PC-9 (cell line): ENCODE measurements around the gene RHOB. TPM values are rescaled to one million over a fixed set of nuclear protein-coding genes. Genes with fewer than 3 reads are reported as not detected.

Experiments
- BruUV-seq: library from RNA; stranded (reverse); fragments of 400-500 nt; replicated peaks from 2 replicates; lab custom pipeline; 2021; lab: Mats Ljungman, UMichigan
- CTCF ChIA-PET: fragments of 300-600 bp; sonication (Branson Sonifier 250); formaldehyde crosslinking; loops from one replicate; lab custom pipeline; 2022; ENCODE audit warnings: antibody characterized with exemption; lab: Charles Lee
- POLR2A ChIA-PET: fragments of 300-600 bp; sonication (Branson Sonifier 250); formaldehyde crosslinking; loops from one replicate; lab custom pipeline; 2022; ENCODE audit warnings: antibody characterized with exemption; ENCODE audit not compliant: unreplicated experiment; lab: Charles Lee
- DNase-seq, 2 experiments: peaks; one replicate each; pipeline versions ENCODE4 v3.0.0 to v3.0.0-alpha.2; 2015 to 2022; ENCODE audit warnings: mixed read lengths in 1 of 2
- H2AFZ ChIP-seq: fragments of 200-600 bp; sonication (generic); 2 replicates; pipeline ENCODE4 v1.8.1; 2017; ENCODE audit warnings: antibody characterized with exemption
- H3F3A ChIP-seq: fragments of 200-600 bp; sonication (generic); 2 replicates; pipeline ENCODE4 v1.8.1; 2017; ENCODE audit warnings: antibody characterized with exemption, mild to moderate bottlenecking, low read depth; ENCODE audit not compliant: insufficient read depth
- H3K27ac ChIP-seq: fragments of 200-600 bp; sonication (generic); 2 replicates; pipeline ENCODE4 v1.6.1; 2016; ENCODE audit warnings: mixed run types
- H3K27me3 ChIP-seq: fragments of 200-600 bp; sonication (generic); 2 replicates; pipeline ENCODE4 v1.6.1; 2016; ENCODE audit warnings: low read depth, mixed run types; ENCODE audit not compliant: insufficient read depth
- H3K36me3 ChIP-seq: fragments of 200-600 bp; sonication (generic); 2 replicates; pipeline ENCODE4 v1.6.1; 2016; ENCODE audit warnings: low read depth, mixed run types
- H3K4me1 ChIP-seq: fragments of 200-600 bp; sonication (generic); replicated peaks from 2 replicates; pipeline ENCODE4 v1.6.1; 2016; ENCODE audit warnings: mixed run types; ENCODE audit not compliant: insufficient read depth
- H3K4me2 ChIP-seq: fragments of 200-600 bp; sonication (generic); 2 replicates; pipeline ENCODE4 v1.6.1; 2017; ENCODE audit warnings: mixed run types
- H3K4me3 ChIP-seq: fragments of 200-600 bp; sonication (generic); 2 replicates; pipeline ENCODE4 v1.6.1; 2016; ENCODE audit warnings: mixed run types
- H3K79me2 ChIP-seq: fragments of 200-600 bp; sonication (generic); 2 replicates; pipeline ENCODE4 v1.6.1; 2017; ENCODE audit warnings: low read depth, mixed run types
- H3K9me2 ChIP-seq: fragments of 200-600 bp; sonication (generic); 2 replicates; pipeline ENCODE4 v1.8.1; 2017; ENCODE audit warnings: mild to moderate bottlenecking; ENCODE audit not compliant: insufficient read depth
- H3K9me3 ChIP-seq: fragments of 200-600 bp; sonication (generic); 2 replicates; pipeline ENCODE4 v1.8.1; 2016; ENCODE audit warnings: low read depth; ENCODE audit not compliant: insufficient read depth
- H4K20me1 ChIP-seq: fragments of 200-600 bp; sonication (generic); 2 replicates; pipeline ENCODE4 v1.8.1; 2017; ENCODE audit not compliant: insufficient read depth
- CTCF ChIP-seq: fragments of 200-600 bp; sonication (generic); conservative IDR thresholded peaks from 2 replicates; pipeline ENCODE4 v1.6.1; 2017; ENCODE audit warnings: mixed run types, antibody characterized with exemption, mild to moderate bottlenecking, moderate library complexity
- EZH2 ChIP-seq: fragments of 200-600 bp; sonication (generic); IDR thresholded peaks from 2 replicates; pipeline ENCODE4 v1.8.0; 2017; ENCODE audit warnings: antibody characterized with exemption, low read depth
- intact Hi-C: fragments of 100-400 bp; cut with micrococcal nuclease; formaldehyde crosslinking; loops from one replicate; pipeline ENCODE4 v1.10.0; 2022; ENCODE audit not compliant: unreplicated experiment
- total RNA-seq: library from RNA; stranded (reverse); gene quantifications from 2 replicates; pipeline ENCODE4 v1.2.3, GENCODE V29; 2021

Gene RHOB
- total RNA-seq, 1 experiment from 2014 or later, result 39.3 TPM

- Histone ChIP-seq H3K9me2 (no peaks in the 10 kb centered on the region), H3K4me1 (0 out of 2 replicates have a peak, but pooled peaks cover 8% of the 10 kb centered on the region), H3K4me3 (no peak overlapping the region), H3K79me2 (no peaks in the 10 kb centered on the region), H3K4me2 (no peak overlapping the region), H2AFZ (no peak overlapping the region), H3K36me3 (no peaks in the 10 kb centered on the region), H3F3A (no peaks in the 10 kb centered on the region), H3K27ac (no peak overlapping the region), H3K27me3 (no peaks in the 10 kb centered on the region), H4K20me1 (no peaks in the 10 kb centered on the region), H3K9me3 (no peaks in the 10 kb centered on the region)
- ChIA-PET POLR2A (no interaction called here), CTCF (interaction anchor here (0.6 kb wide), 1 partner anchor 17 kb away, joined by 4 read pairs; no protein-coding TSS in a partner anchor)
- no peak for DNase-seq
- intact Hi-C loops, result no loop called here
- TF ChIP-seq CTCF (no peak), EZH2 (no peak)
- BruUV-seq, result no TSS peak
Measured at GRCh38 chr2:20428717-20429490, 18.0 kb upstream of the RHOB start.

GRCh38 chr2:20429528-20429927 lies 17.3 kb upstream of the RHOB start:
- Histone ChIP-seq H3K27ac (no peak overlapping the region), H3K9me2 (no peaks in the 10 kb centered on the region), H3F3A (no peaks in the 10 kb centered on the region), H3K4me1 (0 out of 2 replicates have a peak, but pooled peaks cover 8% of the 10 kb centered on the region), H3K79me2 (no peaks in the 10 kb centered on the region), H3K4me3 (no peak overlapping the region), H3K9me3 (no peaks in the 10 kb centered on the region), H3K4me2 (no peak overlapping the region), H2AFZ (no peak overlapping the region), H4K20me1 (no peaks in the 10 kb centered on the region), H3K27me3 (no peaks in the 10 kb centered on the region), H3K36me3 (no peaks in the 10 kb centered on the region)
- POLR2A ChIA-PET, result no interaction called here
- CTCF ChIA-PET, result interaction anchor here (0.6 kb wide), 1 partner anchor 18 kb away, joined by 4 read pairs; no protein-coding TSS in a partner anchor
- intact Hi-C loops, result no loop called here
- DNase-seq, result no peak
- BruUV-seq, result no TSS peak
- TF ChIP-seq EZH2 (no peak), CTCF (no peak)

GRCh38 chr2:20430035-20430434 lies 16.8 kb upstream of the RHOB start:
- H3K9me3 ChIP-seq, result no peaks in the 10 kb centered on the region
- POLR2A ChIA-PET, result no interaction called here
- no peaks in the 10 kb centered on the region for H3K36me3 ChIP-seq
- no peak overlapping the region for H3K4me3 ChIP-seq
- intact Hi-C loops, result no loop called here
- H2AFZ ChIP-seq, result no peak overlapping the region
- no peak for DNase-seq
- no peaks in the 10 kb centered on the region for H3F3A ChIP-seq
- CTCF ChIA-PET, result no interaction called here
- no peaks in the 10 kb centered on the region for H3K79me2 ChIP-seq
- H3K9me2 ChIP-seq, result no peaks in the 10 kb centered on the region
- H4K20me1 ChIP-seq, result no peaks in the 10 kb centered on the region
- 0 out of 2 replicates have a peak, but pooled peaks cover 3% of the 10 kb centered on the region for H3K4me1 ChIP-seq
- TF ChIP-seq CTCF (no peak), EZH2 (no peak)
- H3K27me3 ChIP-seq, result no peaks in the 10 kb centered on the region
- no peak overlapping the region for H3K4me2 ChIP-seq
- no TSS peak for BruUV-seq
- H3K27ac ChIP-seq, result no peak overlapping the region
